ENCODE data around the gene THADA.
A peak's percentile ranks its signal among the peaks of the same experiment; 100 is the strongest.

The THADA gene

DNA sequence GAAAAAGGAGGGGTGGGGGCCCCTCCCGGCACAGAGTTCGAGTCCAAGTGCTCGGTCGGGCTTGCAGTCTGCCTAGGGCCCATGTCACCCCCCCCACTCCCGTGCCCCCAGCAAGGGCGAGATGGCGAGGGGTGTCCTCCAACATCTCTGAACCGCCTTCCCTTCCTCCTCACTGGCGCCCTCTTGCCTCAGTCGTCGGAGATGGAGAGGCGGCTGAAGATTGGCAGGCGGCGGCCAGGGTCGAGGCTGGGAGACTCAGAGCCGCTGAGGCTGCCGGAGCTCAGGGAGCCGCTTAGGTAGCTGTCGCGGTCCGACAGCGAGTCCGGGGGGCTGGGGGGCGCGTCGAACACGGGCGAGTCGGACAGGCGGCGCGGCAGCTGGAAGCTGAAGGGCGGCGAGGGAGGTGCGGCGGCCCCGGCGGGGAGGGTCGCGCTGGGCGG is 371.7 kb downstream of the THADA start:
- peak; percentile 56 for DNase-seq (ENCODE audit: low read depth)

DNA sequence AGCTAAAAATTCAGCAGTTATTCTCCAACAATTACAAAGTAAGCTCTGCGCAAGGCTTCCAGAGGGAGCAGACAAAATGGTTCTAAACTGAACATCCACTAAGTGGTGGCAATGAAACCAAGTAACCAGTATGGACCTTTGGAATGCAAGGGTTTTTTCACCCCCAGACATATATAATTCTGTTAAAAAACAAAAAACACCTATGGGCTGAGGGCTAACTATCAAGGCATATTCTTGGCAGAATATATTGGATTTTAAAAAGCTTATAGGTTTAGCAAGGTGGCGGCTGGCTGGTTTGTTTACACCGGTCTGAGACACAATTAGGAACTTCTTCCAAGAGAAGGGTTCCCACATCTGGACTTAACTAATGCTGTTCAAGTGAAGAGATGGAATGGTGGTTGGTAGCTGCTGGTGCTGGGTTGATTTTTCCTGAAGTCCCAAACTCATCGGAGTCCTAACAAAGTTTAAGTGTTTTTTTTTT is 372.3 kb downstream of the THADA start:
- DNase-seq (ENCODE audit: low read depth): no peak

DNA sequence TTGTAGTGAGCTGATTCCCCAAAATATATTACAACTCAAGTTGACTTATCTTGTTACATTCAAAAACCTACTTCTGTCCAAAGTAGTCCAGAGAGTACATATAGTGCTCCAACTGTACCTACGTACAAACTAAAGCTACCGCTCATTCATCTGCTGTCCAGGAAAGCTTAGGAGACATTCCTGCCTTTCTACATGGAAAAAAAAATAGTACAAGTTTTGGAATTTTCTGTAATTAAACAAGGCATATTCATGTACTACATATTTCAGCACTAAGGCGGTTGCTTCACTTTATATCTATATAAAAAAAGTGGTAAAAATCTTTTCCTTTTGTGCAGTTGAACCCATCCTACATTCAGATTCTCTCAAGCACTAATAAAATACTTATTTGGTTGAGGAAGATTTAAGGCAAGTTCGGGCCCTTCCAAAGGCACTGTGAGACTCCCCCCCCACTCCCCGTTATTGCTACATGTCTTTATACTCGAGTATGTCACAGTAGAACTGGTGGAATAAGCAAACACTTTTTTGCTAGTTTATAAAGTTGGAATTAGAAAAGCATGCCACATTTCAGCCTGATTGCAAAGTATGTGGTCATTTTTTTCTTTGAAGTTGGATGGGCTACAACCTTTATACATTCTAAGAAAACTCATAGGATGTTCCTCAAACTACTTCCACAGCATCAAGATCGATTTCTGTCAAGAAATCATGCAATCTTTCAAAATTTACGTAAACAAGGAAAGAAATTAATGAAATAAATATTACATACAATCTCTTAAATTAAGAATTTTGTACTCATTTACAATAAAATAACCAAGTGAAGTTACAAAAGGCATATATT is 373.1 kb downstream of the THADA start:
- DNase-seq (ENCODE audit: low read depth): no peak

DNA sequence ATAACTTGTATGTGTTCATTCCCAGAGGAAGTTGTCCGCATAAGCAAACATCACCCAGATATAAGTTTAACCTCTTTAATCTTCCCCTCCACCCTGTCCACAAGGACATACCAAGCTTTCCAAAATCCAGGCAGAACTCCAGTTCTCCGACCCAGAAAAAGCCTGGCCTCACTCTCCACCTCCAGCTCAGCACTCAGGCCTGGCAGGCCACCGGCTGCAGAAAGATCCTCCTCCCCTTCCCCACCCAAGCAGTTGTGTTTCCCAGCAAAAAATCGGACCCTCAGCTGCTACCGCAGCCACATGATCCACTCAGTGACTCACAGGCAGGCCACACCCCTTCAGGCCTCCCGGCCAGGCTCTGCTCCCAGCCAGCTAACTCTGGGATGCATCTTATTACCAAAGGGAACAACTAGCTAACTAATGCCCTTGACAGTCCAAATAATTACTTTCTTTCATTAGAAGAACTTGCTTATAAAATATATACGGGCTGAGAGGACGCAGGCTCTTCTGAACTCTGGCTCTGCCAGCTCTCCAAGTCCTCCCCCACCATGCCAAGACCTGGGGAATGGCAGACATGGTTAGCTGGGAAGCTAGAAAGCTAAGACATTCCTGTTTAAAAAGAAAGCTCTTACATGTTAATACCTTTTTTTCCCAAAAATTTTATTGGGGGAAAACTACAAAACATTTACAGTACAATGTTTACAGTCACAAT is 373.9 kb downstream of the THADA start:
- DNase-seq (ENCODE audit: low read depth): peak; percentile 39

DNA sequence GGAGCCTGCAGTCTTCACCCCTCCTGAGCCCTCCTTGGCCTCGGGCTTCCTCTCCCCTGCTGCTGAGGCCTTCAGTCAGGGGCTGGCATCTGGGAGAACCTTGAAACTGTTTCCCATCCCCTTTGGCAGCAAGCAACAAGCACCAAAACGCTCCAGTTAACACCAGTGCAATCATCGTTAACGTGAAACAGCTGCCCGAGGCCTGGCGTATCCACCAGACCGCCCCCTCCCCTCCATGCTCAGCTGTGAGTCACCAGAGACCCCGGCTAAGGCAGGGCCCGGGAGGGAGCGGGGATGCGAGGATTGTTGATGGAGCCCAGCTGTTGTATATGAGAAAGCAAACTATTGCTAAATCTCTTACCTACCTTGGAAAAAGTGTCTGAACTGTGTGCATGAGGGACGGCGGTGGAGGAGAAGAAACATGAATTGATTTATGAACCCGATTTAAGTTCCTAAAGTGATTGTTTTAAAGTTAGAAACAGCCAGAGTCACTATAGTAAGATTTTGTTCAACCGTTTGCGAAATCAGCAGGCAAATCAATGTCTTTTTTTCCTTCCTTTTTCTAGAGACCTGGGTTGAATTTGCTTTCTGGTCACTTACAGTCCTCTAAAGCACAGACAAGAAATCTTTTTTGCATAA is 374.6 kb downstream of the THADA start:
- no peak for DNase-seq (ENCODE audit: low read depth)

DNA sequence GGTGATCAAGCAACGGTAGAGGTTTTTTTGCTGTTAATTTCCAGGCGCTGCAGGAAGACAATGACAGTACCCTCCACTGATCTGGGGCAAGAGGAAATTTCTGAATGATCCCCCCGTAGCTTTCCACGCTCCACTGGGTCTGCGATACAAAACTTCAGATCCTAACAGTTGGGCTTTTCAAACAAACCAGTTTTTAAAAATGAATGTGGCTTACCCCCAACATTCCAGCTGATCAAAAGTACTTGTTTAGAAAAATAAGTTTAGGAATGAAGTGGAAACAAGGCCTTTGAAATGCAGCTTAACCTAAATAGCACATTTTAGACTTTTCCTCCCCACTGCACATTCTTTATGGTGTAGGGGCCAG is 375.1 kb downstream of the THADA start:
- DNase-seq (ENCODE audit: low read depth): no peak

DNA sequence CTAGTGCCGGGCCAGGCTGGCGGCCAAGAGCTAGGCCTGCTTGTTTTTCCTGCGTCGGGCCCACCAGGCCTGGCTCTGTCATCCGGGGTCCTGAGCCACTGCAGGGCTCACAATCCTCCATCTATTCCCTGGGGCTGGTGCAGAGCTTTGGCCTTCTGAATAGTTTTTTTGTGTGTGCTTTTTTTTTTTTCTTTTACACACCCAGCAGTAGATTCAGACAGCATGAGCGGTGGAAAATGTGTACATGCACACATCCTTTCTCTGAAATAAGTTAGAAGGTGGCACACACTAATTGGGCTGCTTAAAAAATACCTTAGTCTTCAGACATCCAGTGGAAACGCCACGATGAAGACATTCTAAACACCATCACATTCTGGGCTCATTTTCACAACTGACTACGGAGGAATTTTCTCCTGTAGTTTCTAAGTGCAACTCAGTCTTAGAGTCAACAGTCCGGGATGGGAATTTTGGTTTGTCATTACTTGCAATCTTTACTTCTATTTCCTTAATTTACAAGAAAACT is 375.5 kb downstream of the THADA start:
- no peak for DNase-seq (ENCODE audit: low read depth)

DNA sequence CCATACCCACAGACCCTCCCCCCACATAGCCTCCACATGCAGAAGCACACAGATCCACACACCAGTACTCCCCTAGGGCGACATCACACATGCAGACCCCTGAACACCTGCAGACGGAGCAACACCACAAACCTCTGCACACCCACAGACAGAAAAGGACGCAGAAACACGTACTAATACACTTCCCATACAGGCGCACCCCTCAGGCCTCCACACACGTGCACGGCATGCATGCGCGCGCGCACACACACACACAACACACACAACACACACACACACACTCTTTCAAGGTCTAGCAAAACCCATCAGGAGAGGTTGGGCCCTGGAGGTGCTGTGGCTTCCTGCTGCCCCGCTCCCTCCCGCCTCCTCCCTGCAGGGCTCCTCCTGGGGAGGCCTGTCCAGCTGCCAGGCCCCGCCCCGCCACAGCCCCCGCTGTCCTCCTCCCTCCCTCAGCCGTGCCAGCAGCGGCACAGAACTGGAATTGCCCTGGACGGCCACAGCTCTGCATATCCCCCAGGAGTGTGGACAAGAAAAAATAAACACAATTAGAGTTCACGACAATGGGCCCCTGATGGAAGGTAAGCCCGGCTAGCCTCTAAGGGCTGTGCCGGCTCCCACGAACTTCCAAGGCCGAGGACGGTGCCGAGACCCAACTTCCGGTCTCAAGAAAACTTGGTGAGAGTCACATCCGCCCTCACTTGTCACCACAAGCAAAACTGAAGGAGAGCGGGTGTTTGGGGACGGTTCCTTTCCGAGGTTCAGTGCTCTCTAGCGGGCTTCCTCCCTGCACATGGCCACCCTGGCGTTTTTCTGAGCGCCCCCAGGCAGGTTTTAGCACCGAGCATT is 376.2 kb downstream of the THADA start:
- DNase-seq (ENCODE audit: low read depth): peak; percentile 51

DNA sequence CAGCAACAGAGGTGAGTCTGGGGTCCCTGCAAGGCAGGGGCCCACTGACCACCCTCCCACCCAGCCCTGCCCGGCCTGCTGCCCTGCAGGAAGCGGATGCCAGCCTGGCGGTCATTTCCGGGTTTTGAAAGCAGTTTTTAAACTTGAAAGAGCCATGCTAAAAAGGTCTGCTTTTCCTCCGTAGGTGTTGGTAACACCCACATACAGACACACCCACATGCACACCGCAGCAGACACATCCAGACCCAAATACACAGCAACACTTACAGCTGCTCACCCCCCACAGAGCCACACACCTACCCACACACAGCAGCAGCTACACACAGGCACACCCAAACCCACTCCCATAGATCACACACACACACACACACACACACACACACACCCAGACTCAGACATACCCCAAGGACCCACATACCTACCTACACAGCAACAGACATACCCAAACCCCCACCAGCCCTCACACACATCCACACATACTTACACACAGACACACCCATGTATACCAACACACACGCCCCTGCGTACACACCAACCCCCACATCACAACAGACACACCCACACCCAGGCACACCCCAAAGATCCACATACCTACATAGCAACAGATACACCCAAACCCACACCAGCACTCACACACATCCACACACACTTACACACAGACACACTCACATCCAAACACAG is 377.0 kb downstream of the THADA start:
- DNase-seq (ENCODE audit: low read depth): peak; percentile 63

DNA sequence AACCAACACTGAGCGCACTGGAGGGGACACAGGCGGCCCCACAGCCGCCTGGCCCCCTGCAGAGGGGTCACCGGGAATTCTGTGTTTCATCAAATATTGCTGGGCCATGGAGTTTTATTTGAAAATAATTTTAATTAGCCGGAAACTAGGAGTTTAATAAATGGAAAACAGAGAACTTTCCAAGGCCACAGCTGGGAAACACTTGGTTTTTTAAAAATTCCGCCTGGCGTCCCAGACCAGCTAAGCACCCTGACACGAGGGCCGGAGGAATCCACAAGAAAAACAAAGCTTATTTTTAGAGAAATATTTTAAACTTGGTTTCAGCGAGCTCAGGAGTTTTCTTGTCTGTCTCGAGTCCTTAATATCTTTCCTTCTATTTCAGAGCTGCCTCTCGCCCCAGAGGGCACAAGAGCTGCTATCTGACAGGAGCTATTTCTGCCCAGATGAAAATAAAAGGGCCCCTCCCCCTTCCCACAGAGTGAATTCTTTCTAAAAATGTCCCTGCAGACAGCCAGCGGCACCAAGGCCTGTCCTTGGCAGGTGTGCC is 377.6 kb downstream of the THADA start:
- no peak for DNase-seq (ENCODE audit: low read depth)

DNA sequence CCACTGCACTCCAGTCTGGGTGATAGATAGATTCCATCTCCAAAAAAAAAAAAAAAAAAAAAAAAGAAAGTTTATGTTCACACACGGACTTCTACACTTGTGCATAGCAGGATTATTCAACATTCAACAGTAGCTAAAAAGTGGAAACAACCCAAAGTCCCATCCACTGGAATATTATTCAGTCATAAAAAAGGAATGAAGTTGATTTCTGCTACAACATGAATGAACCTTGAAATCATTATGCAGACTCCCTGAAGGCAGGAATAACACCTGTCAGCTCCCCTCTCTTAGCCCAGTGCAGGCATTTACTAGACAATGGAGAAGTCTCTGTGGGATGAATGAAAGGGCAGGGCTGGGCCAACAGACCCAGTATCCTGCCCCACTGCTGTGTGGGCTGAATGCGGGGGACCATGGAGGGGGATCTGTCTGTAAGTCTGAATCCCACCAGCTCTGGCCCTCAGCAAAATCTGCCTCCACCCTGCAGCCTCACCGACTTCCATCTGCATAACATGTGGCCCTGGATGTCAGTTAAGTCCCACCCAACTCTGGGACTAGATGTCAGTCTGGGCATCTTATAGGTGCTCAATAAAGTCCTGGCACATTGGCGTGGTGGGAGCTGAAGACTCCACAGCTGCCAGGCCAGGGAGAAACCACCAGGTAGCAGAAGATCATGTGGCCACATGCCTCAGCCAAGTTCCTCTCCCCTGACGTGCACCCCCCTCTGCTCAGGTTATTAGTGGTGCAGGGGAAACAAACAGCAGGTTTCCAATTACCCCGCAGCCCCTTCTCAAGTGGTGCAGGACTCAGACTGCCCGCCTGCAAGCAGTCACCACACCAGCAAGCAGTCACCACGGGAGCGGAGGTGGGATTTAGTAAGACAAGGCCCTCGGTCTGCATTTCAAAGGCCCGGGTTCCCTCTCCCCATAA is 378.3 kb downstream of the THADA start:
- DNase-seq (ENCODE audit: low read depth): no peak

DNA sequence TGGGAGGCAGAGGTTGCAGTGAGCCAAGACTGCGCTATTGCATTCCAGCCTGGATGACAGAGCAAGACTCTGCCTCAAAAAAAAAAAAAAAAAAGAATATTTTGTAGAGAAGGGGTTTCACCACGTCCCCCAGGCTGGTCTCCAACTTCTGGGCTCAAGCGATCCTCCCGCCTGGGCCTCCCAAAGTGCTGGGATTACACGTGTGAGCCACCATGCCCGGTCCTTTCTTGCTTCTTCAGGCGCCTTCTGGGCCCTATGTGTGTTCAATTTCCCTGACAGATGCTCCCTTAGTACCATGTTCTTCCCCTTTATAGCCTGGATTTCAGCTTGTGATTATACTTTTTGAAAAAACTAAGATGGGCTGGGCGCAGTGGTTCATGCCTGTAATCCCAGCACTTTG is 379.2 kb downstream of the THADA start:
- no peak for DNase-seq (ENCODE audit: low read depth)

DNA sequence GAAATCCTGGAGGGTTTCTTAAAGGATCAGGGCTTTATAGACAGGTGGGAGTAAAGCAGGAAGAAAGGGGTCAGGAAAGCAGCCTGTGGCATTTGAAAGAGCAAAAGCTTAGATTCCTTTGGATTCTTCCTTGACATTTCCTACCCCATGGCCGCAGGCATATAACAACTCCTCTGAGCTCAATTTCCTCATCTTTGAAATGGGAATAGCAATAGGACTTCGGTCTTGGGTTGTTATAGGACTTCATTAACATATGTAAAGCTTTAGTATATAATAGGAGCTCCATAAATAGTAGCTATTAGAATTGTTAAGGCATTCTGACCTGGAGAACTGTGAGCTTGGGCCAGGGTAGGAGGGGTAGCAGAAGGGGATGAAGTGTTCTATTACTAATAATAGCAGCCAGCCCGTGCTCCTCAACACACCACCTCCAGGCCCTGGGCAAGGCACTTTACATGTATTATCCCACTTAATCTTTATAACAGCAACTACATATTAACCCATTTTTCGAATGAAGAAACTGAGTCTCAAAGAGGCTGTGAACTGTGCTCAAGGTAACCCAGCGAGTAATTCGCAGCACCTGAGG is 380.1 kb downstream of the THADA start:
- no peak for DNase-seq (ENCODE audit: low read depth)

DNA sequence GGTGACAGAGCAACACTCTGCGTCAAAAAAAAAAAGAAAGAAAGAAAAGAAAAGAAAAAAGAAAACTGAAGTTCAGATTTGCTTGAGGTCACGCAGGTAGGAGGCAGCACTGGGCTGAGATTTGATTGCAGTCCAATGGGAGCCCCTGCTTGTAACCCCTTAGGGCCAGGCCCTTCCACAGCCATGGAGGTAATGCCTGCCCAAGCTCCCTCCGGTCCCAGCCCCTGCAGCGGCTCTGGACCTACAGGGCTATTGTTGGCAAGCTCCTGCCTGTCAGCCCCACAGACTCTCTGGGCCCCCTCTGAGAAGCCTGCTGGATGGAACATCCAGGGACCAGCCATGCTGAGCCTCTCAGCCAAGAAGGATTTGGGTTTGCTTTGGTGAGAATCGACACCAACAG is 381.6 kb downstream of the THADA start:
- no peak for DNase-seq (ENCODE audit: low read depth)

DNA sequence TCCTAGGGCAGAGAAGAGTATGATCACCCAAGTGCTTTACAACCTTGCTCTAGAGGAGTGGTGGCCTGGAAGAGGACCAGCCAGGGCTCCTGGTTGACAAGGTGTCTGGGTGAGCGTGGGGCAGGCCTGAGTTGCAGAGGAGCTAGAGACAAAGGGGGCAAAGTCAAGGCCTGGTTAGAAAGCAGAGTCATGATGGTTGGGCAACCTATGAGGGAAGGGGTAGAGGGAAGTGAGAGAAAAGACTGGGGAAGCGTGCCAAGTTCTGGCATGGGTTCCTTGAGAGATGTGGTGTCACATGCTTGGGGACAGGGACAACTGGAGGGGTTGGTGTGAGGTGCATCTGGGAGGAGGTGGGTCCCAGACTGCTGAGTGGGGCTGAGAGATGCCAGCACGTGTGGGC is 382.9 kb downstream of the THADA start:
- no peak for DNase-seq (ENCODE audit: low read depth)

DNA sequence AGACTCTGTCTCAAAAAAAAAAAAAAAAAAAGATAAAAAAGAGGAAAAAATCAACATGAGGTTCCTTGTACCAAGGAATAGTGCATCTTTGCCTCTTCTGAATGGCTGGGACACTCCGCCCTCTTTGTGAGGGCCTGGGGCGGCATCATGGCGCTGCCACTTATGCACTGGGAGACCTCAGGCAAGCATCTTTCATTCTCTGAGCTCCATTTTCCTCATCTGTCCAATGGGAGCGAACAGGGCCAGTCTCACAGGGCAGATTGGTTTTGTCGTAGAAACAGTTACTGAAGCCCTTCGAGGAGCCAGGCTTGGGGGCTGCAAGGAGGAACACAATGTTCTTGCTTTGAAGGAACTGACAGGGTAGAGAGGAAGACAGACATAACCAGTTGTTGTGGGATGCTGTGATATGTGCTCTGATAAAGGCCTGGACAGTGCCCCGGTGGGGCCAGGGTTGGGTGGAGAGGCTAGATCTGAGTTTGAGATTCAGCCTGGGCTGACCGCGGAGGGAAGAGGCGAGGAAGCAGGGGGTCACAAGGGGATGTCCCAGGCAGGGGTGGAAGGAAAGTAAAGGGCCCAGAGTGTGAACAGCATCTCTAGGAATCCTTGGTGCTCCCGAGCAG is 383.5 kb downstream of the THADA start:
- no peak for DNase-seq (ENCODE audit: low read depth)

DNA sequence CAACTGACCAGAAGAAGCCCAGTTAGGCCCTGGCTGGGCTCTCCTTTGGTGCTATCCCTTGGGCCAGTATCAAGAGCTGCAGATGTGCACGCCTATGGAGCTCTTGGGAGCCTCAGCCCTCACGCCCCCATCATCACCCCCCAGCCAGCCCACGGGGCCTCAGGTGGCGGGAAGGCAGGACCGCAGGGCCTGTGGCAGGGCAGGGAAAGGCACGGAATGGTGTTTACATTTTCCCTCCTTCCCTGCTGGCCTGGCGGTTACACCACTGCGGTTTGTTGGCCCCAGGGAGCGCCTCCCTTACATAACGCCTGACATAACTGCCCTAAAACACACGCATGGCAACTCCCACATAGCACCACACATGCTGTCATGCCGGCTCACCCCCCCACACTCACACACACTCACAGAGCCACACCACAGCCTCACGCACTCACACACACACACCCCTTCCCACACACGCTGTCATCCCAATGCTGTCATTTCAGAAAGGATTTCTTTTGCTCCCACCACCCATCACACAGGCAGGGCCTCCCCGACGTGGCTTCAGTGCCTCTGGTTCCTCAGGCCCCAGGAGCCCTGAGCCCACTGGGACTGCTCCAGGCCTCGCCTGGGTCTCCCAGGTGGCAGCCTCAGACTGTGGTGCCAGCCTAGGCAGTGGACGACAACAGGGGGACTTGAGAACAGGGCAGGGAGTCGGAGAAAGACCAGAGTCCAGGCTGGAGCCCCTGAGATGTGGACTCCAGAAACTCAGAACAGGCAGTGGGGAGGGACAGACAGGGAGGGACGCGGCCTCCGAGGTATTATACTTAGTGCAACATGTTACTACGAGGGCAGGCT is 385.2 kb downstream of the THADA start:
- no peak for DNase-seq (ENCODE audit: low read depth)

DNA sequence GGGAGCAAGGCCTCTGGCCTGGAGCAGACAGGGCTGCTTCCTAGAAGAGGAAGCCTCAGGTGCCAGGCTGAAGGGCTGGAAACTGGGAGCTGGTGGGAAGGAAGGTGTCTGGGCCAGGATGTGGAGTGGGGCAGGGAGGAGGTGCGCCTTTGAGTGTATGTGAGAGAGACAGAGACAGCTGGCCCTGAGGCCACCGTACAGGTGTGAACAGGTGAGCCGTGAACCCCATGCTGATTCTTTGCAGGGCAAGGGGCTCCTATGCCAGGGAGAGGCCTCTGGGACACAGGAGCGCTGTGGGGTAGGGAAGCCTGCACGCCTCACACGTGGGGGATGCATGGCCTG is 385.7 kb downstream of the THADA start:
- DNase-seq (ENCODE audit: low read depth): no peak

Data from stimulated activated CD8-positive, alpha-beta memory T cell treated with anti-CD3 and anti-CD28 coated beads, Interleukin-12 subunit alpha, Interleukin-12 subunit beta, amount 100 ng/mL, for 1 hour (primary cell).